BJ (cell line): Measurements from ENCODE around the gene LHFPL2. TPM values are rescaled to one million over a fixed set of nuclear protein-coding genes. Genes with fewer than 3 reads are reported as not detected.

Source experiments
- CTCF ChIA-PET: fragments of 350-600 bp; formaldehyde crosslinking; extraction: SDS; loops from one replicate; lab custom pipeline; 2021; ENCODE audit warnings: antibody characterized with exemption, inconsistent platforms; lab: Yijun Ruan, JAX
- POLR2A ChIA-PET: fragments of 300-600 bp; sonication (Branson Sonifier 250); formaldehyde crosslinking; extraction: SDS; loops from one replicate; lab custom pipeline; 2021; ENCODE audit warnings: antibody characterized with exemption; lab: Charles Lee
- DNase-seq: peaks from one replicate; pipeline ENCODE4 v3.0.0-alpha.2; 2011; ENCODE audit warnings: low read depth
- H3K27me3 ChIP-seq: 2 replicates; pipeline ENCODE4 v1.6.0; 2011; ENCODE audit warnings: low read length; ENCODE audit not compliant: control insufficient read depth, insufficient read depth
- H3K36me3 ChIP-seq: 2 replicates; pipeline ENCODE4 v1.5.1; 2011; ENCODE audit warnings: low read length; ENCODE audit not compliant: control insufficient read depth, insufficient read depth
- H3K4me3 ChIP-seq: 2 replicates; pipeline ENCODE4 v1.5.1; 2011; ENCODE audit warnings: low read depth, mild to moderate bottlenecking, control low read depth, low read length
- polyA plus RNA-seq: library from polyadenylated mRNA; depleted of rRNA; stranded (reverse); fragments of >200 nt; gene quantifications from 2 replicates; pipeline ENCODE4 v1.2.3, GENCODE V29; 2011
- TF ChIP-seq, protein P1 (sequence below): IDR thresholded peaks from 2 replicates; pipeline ENCODE4 v1.5.1; 2011; ENCODE audit warnings: low read depth, mild to moderate bottlenecking, control low read depth, inconsistent platforms, low read length, moderate library complexity; ENCODE audit not compliant: insufficient read depth

LHFPL2 gene
- polyA plus RNA-seq, 1 experiment, result 4.4 TPM

DNA sequence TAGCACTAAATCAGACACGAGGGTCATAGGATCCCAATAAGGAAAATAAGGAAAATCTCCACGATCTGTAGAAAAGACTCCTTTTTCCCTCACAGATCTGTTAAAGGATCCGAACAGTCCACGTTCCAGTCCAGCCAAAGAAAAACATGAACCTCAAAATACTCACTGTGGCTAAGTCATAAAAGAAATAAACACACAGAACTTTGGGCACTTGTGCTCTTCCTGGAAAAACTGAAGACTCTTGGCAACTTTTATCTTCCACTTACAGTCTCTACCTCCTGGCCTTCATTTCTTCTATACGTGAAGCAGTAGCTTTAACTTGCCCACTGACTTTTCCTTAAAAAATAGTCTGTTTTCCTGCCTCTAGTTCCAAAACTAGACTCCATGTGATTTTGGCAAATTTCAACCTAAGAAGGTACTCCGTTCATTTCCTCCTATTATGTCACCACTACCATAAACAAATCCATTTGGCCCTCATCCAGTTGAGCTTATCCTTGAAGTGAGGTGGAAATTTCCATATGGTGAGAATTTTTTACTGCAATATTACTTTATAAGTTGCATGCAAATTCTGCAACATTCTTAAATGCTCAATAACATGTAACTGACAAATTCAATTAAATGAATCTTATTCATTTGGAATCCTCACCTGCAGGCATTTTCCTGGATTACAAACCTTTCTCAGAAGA, 5.3 kb upstream of the LHFPL2 start:
- Histone ChIP-seq H3K27me3 (no peaks in the 10 kb centered on the region), H3K4me3 (no peak overlapping the region), H3K36me3 (no peaks in the 10 kb centered on the region)
- TF ChIP-seq, protein P1, sequence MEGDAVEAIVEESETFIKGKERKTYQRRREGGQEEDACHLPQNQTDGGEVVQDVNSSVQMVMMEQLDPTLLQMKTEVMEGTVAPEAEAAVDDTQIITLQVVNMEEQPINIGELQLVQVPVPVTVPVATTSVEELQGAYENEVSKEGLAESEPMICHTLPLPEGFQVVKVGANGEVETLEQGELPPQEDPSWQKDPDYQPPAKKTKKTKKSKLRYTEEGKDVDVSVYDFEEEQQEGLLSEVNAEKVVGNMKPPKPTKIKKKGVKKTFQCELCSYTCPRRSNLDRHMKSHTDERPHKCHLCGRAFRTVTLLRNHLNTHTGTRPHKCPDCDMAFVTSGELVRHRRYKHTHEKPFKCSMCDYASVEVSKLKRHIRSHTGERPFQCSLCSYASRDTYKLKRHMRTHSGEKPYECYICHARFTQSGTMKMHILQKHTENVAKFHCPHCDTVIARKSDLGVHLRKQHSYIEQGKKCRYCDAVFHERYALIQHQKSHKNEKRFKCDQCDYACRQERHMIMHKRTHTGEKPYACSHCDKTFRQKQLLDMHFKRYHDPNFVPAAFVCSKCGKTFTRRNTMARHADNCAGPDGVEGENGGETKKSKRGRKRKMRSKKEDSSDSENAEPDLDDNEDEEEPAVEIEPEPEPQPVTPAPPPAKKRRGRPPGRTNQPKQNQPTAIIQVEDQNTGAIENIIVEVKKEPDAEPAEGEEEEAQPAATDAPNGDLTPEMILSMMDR, result no peak
- ChIA-PET POLR2A (no interaction called here), CTCF (interaction anchor here (1.1 to 1.2 kb wide), 2 partner anchors 9 to 86 kb away, joined by 3 to 4 read pairs; no protein-coding TSS in a partner anchor)
- no peak for DNase-seq

DNA sequence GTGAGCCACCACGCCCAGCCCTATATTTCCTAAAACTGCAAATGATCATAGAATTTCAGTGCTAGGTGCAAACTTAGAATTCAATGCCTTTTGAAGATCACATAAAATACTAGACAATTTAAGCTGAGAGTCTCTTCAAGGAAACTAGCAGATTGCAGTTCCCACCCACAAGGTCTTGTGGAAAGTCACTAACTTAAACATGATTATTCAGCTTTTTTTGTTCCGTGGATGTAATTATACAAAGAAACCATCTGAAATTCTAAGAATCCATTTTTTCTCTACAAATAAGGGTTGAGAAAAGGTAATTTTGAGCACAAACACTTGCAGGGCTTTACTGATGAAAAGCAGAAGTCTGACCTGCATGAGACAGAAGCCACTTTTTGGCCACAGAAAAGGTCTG, 4.5 kb upstream of the LHFPL2 start:
- H3K27me3 ChIP-seq, result no peaks in the 10 kb centered on the region
- TF ChIP-seq, protein P1, result no peak
- ChIA-PET CTCF (no interaction called here), POLR2A (no interaction called here)
- H3K4me3 ChIP-seq, result no peak overlapping the region
- DNase-seq, result no peak
- no peaks in the 10 kb centered on the region for H3K36me3 ChIP-seq

DNA sequence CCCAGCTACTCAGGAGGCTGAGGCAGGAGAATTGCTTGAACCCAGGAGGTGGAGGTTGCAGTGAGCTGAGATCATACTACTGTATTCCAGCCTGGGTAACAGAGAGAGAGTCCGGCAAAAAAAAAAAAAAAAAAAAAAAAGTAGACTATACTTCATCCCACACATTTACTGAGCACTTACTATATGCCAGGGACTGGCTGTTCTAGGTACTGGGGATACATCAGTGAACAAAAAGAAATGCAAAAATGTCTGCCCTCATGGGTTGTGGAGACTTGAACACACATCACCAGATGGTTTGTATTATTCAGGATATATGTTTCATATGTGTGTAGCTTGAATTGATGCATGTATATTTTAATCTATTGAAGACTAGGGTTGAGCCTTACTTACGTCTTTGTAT, 2.9 kb upstream of the LHFPL2 start:
- ChIA-PET CTCF (no interaction called here), POLR2A (no interaction called here)
- TF ChIP-seq, protein P1, result no peak
- Histone ChIP-seq H3K36me3 (no peaks in the 10 kb centered on the region), H3K4me3 (no peak overlapping the region), H3K27me3 (no peaks in the 10 kb centered on the region)
- no peak for DNase-seq

DNA sequence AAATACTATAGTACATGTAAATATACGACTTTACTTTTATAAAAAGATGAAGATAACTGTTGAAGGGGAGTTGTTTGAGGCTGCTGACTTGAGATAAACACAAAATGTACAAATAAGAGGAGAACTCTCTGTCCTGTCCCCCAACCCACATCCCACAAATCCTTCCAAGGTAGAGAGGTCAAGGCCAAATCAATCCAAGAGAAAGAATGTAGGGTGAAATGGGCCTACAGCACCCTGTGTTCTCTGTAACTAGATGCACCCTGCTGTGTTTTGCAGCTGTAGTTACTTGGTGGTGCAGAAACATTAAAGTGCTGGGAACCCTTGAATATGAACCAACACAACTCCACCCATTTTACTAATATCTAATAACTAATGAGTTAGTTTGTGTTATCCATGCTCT, 2.0 kb upstream of the LHFPL2 start:
- Histone ChIP-seq H3K36me3 (no peaks in the 10 kb centered on the region), H3K27me3 (no peaks in the 10 kb centered on the region), H3K4me3 (no peak overlapping the region)
- TF ChIP-seq, protein P1, result no peak
- CTCF ChIA-PET, result interaction anchor here (2.0 kb wide), 1 partner anchor 14 kb away, joined by 4 read pairs; no protein-coding TSS in a partner anchor
- POLR2A ChIA-PET, result no interaction called here
- DNase-seq, result no peak

DNA sequence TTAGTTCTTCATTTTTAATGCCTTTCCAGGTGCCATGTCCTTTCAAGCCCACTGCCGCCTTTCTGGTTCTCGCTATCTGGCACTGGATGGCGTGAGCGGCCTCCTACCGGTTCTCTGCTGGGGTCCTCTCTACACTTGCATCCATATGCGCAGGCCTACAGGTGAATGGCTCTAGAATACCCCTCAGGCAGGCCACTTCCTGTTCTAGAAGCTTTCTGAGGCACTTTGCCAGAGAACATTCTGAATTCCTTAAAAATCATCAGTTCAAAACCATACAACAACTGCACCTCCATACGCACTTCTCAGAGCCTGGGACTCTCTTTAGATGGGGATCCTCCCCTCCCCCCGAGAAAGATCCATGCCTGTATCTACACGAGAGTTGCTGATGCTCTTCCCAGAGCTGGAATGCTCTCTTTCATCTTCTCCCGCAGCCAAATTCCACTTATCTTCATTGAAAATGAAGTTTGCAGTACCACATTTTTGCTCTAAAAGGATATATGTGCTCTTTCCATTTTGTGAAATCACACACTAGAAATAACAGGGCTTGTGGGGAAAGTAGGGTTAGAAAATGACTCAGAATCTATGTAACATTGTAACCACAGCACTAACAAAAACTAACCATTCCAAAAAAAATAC, 1.4 kb upstream of the LHFPL2 start:
- no peaks in the 10 kb centered on the region for H3K36me3 ChIP-seq
- DNase-seq, result no peak
- ChIA-PET CTCF (interaction anchor here (2.0 kb wide), 1 partner anchor 15 kb away, joined by 4 read pairs; no protein-coding TSS in a partner anchor), POLR2A (no interaction called here)
- TF ChIP-seq, protein P1, result no peak
- H3K4me3 ChIP-seq, result no peak overlapping the region
- no peaks in the 10 kb centered on the region for H3K27me3 ChIP-seq
